H9 (cell line): Measurements from ENCODE around the gene PNMA3. TPM values are rescaled to one million over a fixed set of nuclear protein-coding genes. Genes with fewer than 3 reads are reported as not detected.
"Not testable (repeated sequence)": the region's sequence is repeated elsewhere in the genome, so short reads cannot be mapped to it uniquely, and the experiment has no call there.

ENCODE experiments used
- DNase-seq: peaks from one replicate; pipeline ENCODE4 v3.0.0-alpha.2; 2017
- H2AFZ ChIP-seq: one replicate; pipeline ENCODE4 v1.6.1; 2013; ENCODE audit warnings: mild to moderate bottlenecking, low read length, control low read depth, moderate library complexity
- H2AK5ac ChIP-seq: 2 replicates; pipeline ENCODE4 v1.6.1; 2013; ENCODE audit warnings: low read length, control low read depth, mixed read lengths; ENCODE audit not compliant: insufficient read length
- H2BK120ac ChIP-seq: one replicate; pipeline ENCODE4 v1.6.1; 2013; ENCODE audit warnings: low read depth, mild to moderate bottlenecking, low read length, control low read depth, inconsistent platforms; ENCODE audit not compliant: poor library complexity, severe bottlenecking
- H2BK12ac ChIP-seq: 2 replicates; pipeline ENCODE4 v1.6.1; 2013; ENCODE audit warnings: low read length, control low read depth, mixed read lengths, low read depth; ENCODE audit not compliant: insufficient read length
- H2BK15ac ChIP-seq: 2 replicates; pipeline ENCODE4 v1.6.1; 2013; ENCODE audit warnings: low read depth, low read length, control low read depth
- H2BK20ac ChIP-seq: one replicate; pipeline ENCODE4 v1.6.1; 2013; ENCODE audit warnings: low read depth, mild to moderate bottlenecking, low read length, control low read depth, inconsistent platforms; ENCODE audit not compliant: poor library complexity, severe bottlenecking
- H2BK5ac ChIP-seq: 2 replicates; pipeline ENCODE4 v1.6.1; 2013; ENCODE audit warnings: low read length, control low read depth, mixed read lengths; ENCODE audit not compliant: insufficient read length
- H3K14ac ChIP-seq: 2 replicates; pipeline ENCODE4 v1.6.1; 2013; ENCODE audit warnings: low read length, control low read depth; ENCODE audit not compliant: insufficient read depth
- H3K18ac ChIP-seq: 2 replicates; pipeline ENCODE4 v1.6.1; 2013; ENCODE audit warnings: low read depth, mild to moderate bottlenecking, mixed read lengths, low read length, control low read depth; ENCODE audit not compliant: insufficient read length
- H3K23ac ChIP-seq: 2 replicates; pipeline ENCODE4 v1.6.1; 2013; ENCODE audit warnings: low read length, control low read depth, mixed read lengths, low read depth; ENCODE audit not compliant: insufficient read length
- H3K23me2 ChIP-seq: 2 replicates; pipeline ENCODE4 v1.6.1; 2013; ENCODE audit warnings: low read depth, mild to moderate bottlenecking, mixed read lengths, low read length, control low read depth; ENCODE audit not compliant: insufficient read length, poor library complexity, severe bottlenecking
- H3K27ac ChIP-seq: 2 replicates; pipeline ENCODE4 v1.5.1; 2013; ENCODE audit warnings: low read length, control low read depth, mixed read lengths, low read depth; ENCODE audit not compliant: insufficient read length
- H3K27me3 ChIP-seq: 2 replicates; pipeline ENCODE4 v1.6.1; 2013; ENCODE audit warnings: low read length, control low read depth, inconsistent platforms; ENCODE audit not compliant: insufficient read depth
- H3K4ac ChIP-seq: 2 replicates; pipeline ENCODE4 v1.6.1; 2013; ENCODE audit warnings: low read depth, mild to moderate bottlenecking, control low read depth, inconsistent platforms, low read length, moderate library complexity
- H3K4me1 ChIP-seq: 2 replicates; pipeline ENCODE4 v1.6.1; 2013; ENCODE audit warnings: low read length, control low read depth, inconsistent platforms; ENCODE audit not compliant: insufficient read depth
- H3K4me2 ChIP-seq: 2 replicates; pipeline ENCODE4 v1.6.1; 2013; ENCODE audit warnings: low read length, control low read depth, mixed read lengths; ENCODE audit not compliant: insufficient read length, insufficient read depth
- H3K56ac ChIP-seq: 2 replicates; pipeline ENCODE4 v1.6.1; 2013; ENCODE audit warnings: low read depth, mild to moderate bottlenecking, mixed read lengths, low read length, control low read depth; ENCODE audit not compliant: insufficient read length
- H3K79me1 ChIP-seq: 2 replicates; pipeline ENCODE4 v1.6.1; 2013; ENCODE audit warnings: low read depth, mild to moderate bottlenecking, moderate library complexity, low read length, control low read depth, inconsistent platforms; ENCODE audit not compliant: insufficient read depth, poor library complexity, severe bottlenecking
- H3K79me2 ChIP-seq: 2 replicates; pipeline ENCODE4 v1.6.1; 2013; ENCODE audit warnings: low read length, control low read depth, inconsistent platforms; ENCODE audit not compliant: insufficient read depth
- H3K9ac ChIP-seq: 2 replicates; pipeline ENCODE4 v1.6.1; 2013; ENCODE audit warnings: low read length, control low read depth, mixed read lengths; ENCODE audit not compliant: insufficient read length; ENCODE audit errors: extremely low read depth
- H3K9me3 ChIP-seq: one replicate; pipeline ENCODE4 v1.6.1; 2013; ENCODE audit warnings: low read depth, low read length, inconsistent platforms; ENCODE audit not compliant: control insufficient read depth
- H3T11ph ChIP-seq: one replicate; pipeline ENCODE4 v1.6.1; 2013; ENCODE audit warnings: mild to moderate bottlenecking, low read length, control low read depth, inconsistent platforms
- H4K20me1 ChIP-seq: one replicate; pipeline ENCODE4 v1.6.1; 2013; ENCODE audit not compliant: control insufficient read depth, insufficient read length, insufficient read depth
- H4K5ac ChIP-seq: 2 replicates; pipeline ENCODE4 v1.6.1; 2013; ENCODE audit warnings: low read depth, mild to moderate bottlenecking, mixed read lengths, low read length, control low read depth; ENCODE audit not compliant: insufficient read length
- H4K8ac ChIP-seq: replicated peaks from 2 replicates; pipeline ENCODE4 v1.6.1; 2013; ENCODE audit warnings: low read length, control low read depth, mixed read lengths, low read depth; ENCODE audit not compliant: insufficient read length
- H4K91ac ChIP-seq: 2 replicates; pipeline ENCODE4 v1.6.1; 2013; ENCODE audit warnings: low read depth, mild to moderate bottlenecking, moderate library complexity, mixed read lengths, low read length, control low read depth; ENCODE audit not compliant: insufficient read length
- H3K27ac Mint-ChIP-seq, 3 experiments: 2 replicates in 2 of 3; 3 replicates in 1 of 3; pipeline ENCODE4 v1.8.0; 2020 to 2021; ENCODE audit warnings: mixed read lengths in 3 of 3, mild to moderate bottlenecking in 1 of 3, moderate library complexity in 1 of 3
- H3K27me3 Mint-ChIP-seq: 2 replicates; pipeline ENCODE4 v1.8.0; 2021; ENCODE audit warnings: low read depth, mild to moderate bottlenecking, moderate library complexity, mixed read lengths
- H3K36me3 Mint-ChIP-seq, 3 experiments: 2 replicates in 2 of 3; 3 replicates in 1 of 3; pipeline ENCODE4 v1.8.0; 2020 to 2021; ENCODE audit warnings: low read depth in 3 of 3, mixed read lengths in 3 of 3; ENCODE audit not compliant: insufficient read depth in 1 of 3
- H3K4me1 Mint-ChIP-seq, 2 experiments: 2 replicates each; pipeline ENCODE4 v1.8.0; 2020; ENCODE audit warnings: mixed read lengths in 2 of 2
- H3K4me3 Mint-ChIP-seq, 2 experiments: 2 replicates in 1 of 2; 3 replicates in 1 of 2; pipeline ENCODE4 v1.8.0; 2020 to 2021; ENCODE audit warnings: mild to moderate bottlenecking in 2 of 2, mixed read lengths in 2 of 2, moderate library complexity in 1 of 2
- H3K9me3 Mint-ChIP-seq, 2 experiments: 2 replicates in 1 of 2; 3 replicates in 1 of 2; pipeline ENCODE4 v1.8.0; 2020; ENCODE audit warnings: mild to moderate bottlenecking in 2 of 2, mixed read lengths in 2 of 2, moderate library complexity in 1 of 2
- WGBS: extraction: QIAGEN DNeasy Blood & Tissue Kit; methylation state at CpG from one replicate; pipeline ENCODE4 v1.1.7; 2013; ENCODE audit warnings: missing lambda C conversion rate, low lambda C conversion rate, mixed read lengths; ENCODE audit not compliant: insufficient read length; ENCODE audit errors: extremely low coverage; 5-methylcytosine and 5-hydroxymethylcytosine counted together
- total RNA-seq: library from RNA; stranded (reverse); gene quantifications from 2 replicates; pipeline ENCODE4 v1.2.1, GENCODE V29; 2021

PNMA3 gene
- total RNA-seq, 1 experiment from 2014 or later, result 9.4 TPM

- not testable (repeated sequence) for H4K5ac ChIP-seq, H2BK5ac ChIP-seq, H3K23me2 ChIP-seq, H4K8ac ChIP-seq, H3K27me3 Mint-ChIP-seq, H2AFZ ChIP-seq, H2BK15ac ChIP-seq, H3K18ac ChIP-seq, H3K27ac Mint-ChIP-seq, H3K79me1 ChIP-seq, H3K14ac ChIP-seq, H3K9ac ChIP-seq, DNase-seq, H3K27ac ChIP-seq, H3K9me3 Mint-ChIP-seq, H3K9me3 ChIP-seq, H3K36me3 Mint-ChIP-seq, H3K4me3 Mint-ChIP-seq, H3T11ph ChIP-seq, H2AK5ac ChIP-seq, H2BK12ac ChIP-seq, H3K4ac ChIP-seq, H3K4me1 Mint-ChIP-seq, H3K56ac ChIP-seq, H3K79me2 ChIP-seq, H3K4me2 ChIP-seq, H4K20me1 ChIP-seq, H2BK120ac ChIP-seq, H3K27me3 ChIP-seq, H3K23ac ChIP-seq, H3K4me1 ChIP-seq, H2BK20ac ChIP-seq, H4K91ac ChIP-seq
- no CpG with 5 or more reads among the region's 76 CpGs for WGBS
Observed at GRCh38 chrX:153071909-153072583, 15.8 kb downstream of the PNMA3 start, which contains the start of gene PNMA6A. PNMA6A (plus strand) TSS chrX:153072454; CDS start chrX:153073063, 609 bp downstream.

- not testable (repeated sequence) for H3K9me3 ChIP-seq, H2AK5ac ChIP-seq, H3K4me3 Mint-ChIP-seq, H2BK20ac ChIP-seq, H3K14ac ChIP-seq, H3K36me3 Mint-ChIP-seq, DNase-seq, H3K79me1 ChIP-seq, H2BK15ac ChIP-seq, H4K20me1 ChIP-seq, H3K9me3 Mint-ChIP-seq, H2BK5ac ChIP-seq, H3T11ph ChIP-seq, H3K27ac ChIP-seq, H3K4ac ChIP-seq, H3K18ac ChIP-seq, H3K27me3 Mint-ChIP-seq, H4K8ac ChIP-seq, H3K23me2 ChIP-seq, H2AFZ ChIP-seq, H3K4me1 ChIP-seq, H2BK120ac ChIP-seq, H3K4me1 Mint-ChIP-seq, H4K5ac ChIP-seq, H3K27me3 ChIP-seq, H4K91ac ChIP-seq, H2BK12ac ChIP-seq, H3K27ac Mint-ChIP-seq, H3K56ac ChIP-seq, H3K4me2 ChIP-seq, H3K23ac ChIP-seq, H3K79me2 ChIP-seq, H3K9ac ChIP-seq
- no CpG with 5 or more reads among the region's 29 CpGs for WGBS
Observed at GRCh38 chrX:153073331-153073730, 17.1 kb downstream of the PNMA3 start.
